Sigmoid colon (tissue), 4 donors: ENCODE data around the gene USP37.

ENCODE experiments used
- CTCF ChIP-seq, 4 experiments: fragments of 450-650 bp in 3 of 4; fragments of 200-600 bp in 1 of 4; IDR thresholded peaks; one replicate each; pipeline ENCODE4 v1.5.1; 2016 to 2019; ENCODE audit warnings: antibody characterized with exemption in 4 of 4, mild to moderate bottlenecking in 3 of 4, moderate library complexity in 2 of 4
- EP300 ChIP-seq, 4 donors: sonication (generic); formaldehyde crosslinking; IDR thresholded peaks; one replicate each; pipeline ENCODE4 v1.6.1; 2017; ENCODE audit warnings: antibody characterized with exemption in 4 of 4

DNA sequence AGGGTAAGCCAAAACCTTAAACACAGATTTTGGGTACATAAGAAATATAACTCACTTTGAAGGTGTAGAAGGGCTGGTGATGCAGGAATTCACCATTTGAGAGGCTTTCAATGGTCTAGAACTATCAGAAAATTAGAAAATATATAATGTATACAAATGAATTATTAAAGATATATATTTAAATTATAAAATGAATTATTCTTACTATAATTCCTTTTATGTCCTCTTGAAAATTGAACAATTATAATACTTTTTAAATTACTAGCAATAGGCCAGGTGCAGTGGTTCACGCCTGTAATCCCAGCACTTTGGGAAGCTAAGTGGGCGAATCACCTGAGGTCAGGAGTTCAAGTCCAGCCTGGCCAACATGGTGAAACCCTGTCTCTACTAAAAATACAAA, 88.6 kb downstream of the USP37 start:
- TF ChIP-seq EP300 (IDR thresholded peaks at IDR 0.05) (no peak), CTCF (IDR thresholded peaks at IDR 0.05) (no peak)
